Measurements from ENCODE around the gene COL4A2. TPM values are rescaled to one million over a fixed set of nuclear protein-coding genes. Genes with fewer than 3 reads are reported as not detected.

The COL4A2 gene
- polyA plus RNA-seq, 1 donor (not counting 4 experiments of a cell fraction or from before 2014, with no cell fraction given) = 30.7 TPM

- H3K9me1 ChIP-seq (ENCODE audit: control insufficient read depth, extremely low read depth, insufficient read depth, low read length) = no peaks in the 10 kb centered on the region
- H2AFZ ChIP-seq (ENCODE audit: control insufficient read depth, low read length) = no peak overlapping the region
- no peaks in the 10 kb centered on the region for H3K9me3 ChIP-seq (ENCODE audit: control insufficient read depth, low read depth, low read length)
- H3K4me2 ChIP-seq (ENCODE audit: control insufficient read depth, extremely low read depth, insufficient read depth, low read depth, low read length) = no peak overlapping the region
- dilution Hi-C loops (cut with MboI; ENCODE audit: extremely low pct_ligation_motif_present, low sequenced_read_pairs) = no loop called here
- no peaks in the 10 kb centered on the region for H4K20me1 ChIP-seq (ENCODE audit: control insufficient read depth, extremely low read depth, insufficient read depth, low read length)
- DNase-seq (ENCODE audit: low read depth, low spot score) (no peak), FAIRE-seq (no peak)
- no peak overlapping the region for H3K9ac ChIP-seq (ENCODE audit: control insufficient read depth, extremely low read depth, insufficient read depth, low read length)
- H3K79me2 ChIP-seq (ENCODE audit: control insufficient read depth, insufficient read depth, low read length) = no peaks in the 10 kb centered on the region
- no peaks in the 10 kb centered on the region for H3K4me1 ChIP-seq (ENCODE audit: control insufficient read depth, extremely low read depth, insufficient read depth, low read length)
- no peak overlapping the region for H3K27ac ChIP-seq (ENCODE audit: control insufficient read depth, insufficient read depth, low read length)
- no peaks in the 10 kb centered on the region for H3K36me3 ChIP-seq (ENCODE audit: control insufficient read depth in 2 of 2, extremely low read depth in 1 of 2, insufficient read depth in 2 of 2, low read length in 2 of 2)
- no peak for TF ChIP-seq EZH2 (IDR thresholded peaks at IDR 0.05; ENCODE audit: low read length)
- no peak for TF ChIP-seq CTCF (optimal IDR thresholded peaks at IDR 0.05 in 1 of 3, IDR thresholded peaks at IDR 0.05 in 1 of 3, conservative IDR thresholded peaks at IDR 0.05 in 1 of 3; ENCODE audit: extremely low read depth in 1 of 3, insufficient read depth in 2 of 3, low read length in 3 of 3)
- H3K4me3 ChIP-seq (ENCODE audit: control insufficient read depth in 2 of 3, extremely low read depth in 1 of 3, insufficient read depth in 2 of 3, low read depth in 1 of 3, low read length in 3 of 3) = no peak overlapping the region
- no peaks in the 10 kb centered on the region for H3K27me3 ChIP-seq (ENCODE audit: control insufficient read depth, extremely low read depth, insufficient read depth, low read length)
Observed at GRCh38 chr13:110548891-110549794, 242.1 kb downstream of the COL4A2 start.

GRCh38 chr13:110549795-110550160 is 242.7 kb downstream of the COL4A2 start:
- H3K27me3 ChIP-seq (ENCODE audit: control insufficient read depth, extremely low read depth, insufficient read depth, low read length) = no peaks in the 10 kb centered on the region
- H3K79me2 ChIP-seq (ENCODE audit: control insufficient read depth, insufficient read depth, low read length) = no peaks in the 10 kb centered on the region
- no peak overlapping the region for H3K9ac ChIP-seq (ENCODE audit: control insufficient read depth, extremely low read depth, insufficient read depth, low read length)
- no peaks in the 10 kb centered on the region for H3K9me1 ChIP-seq (ENCODE audit: control insufficient read depth, extremely low read depth, insufficient read depth, low read length)
- H4K20me1 ChIP-seq (ENCODE audit: control insufficient read depth, extremely low read depth, insufficient read depth, low read length) = no peaks in the 10 kb centered on the region
- H3K36me3 ChIP-seq (ENCODE audit: control insufficient read depth in 2 of 2, extremely low read depth in 1 of 2, insufficient read depth in 2 of 2, low read length in 2 of 2) = no peaks in the 10 kb centered on the region
- H3K4me3 ChIP-seq (ENCODE audit: control insufficient read depth in 2 of 3, extremely low read depth in 1 of 3, insufficient read depth in 2 of 3, low read depth in 1 of 3, low read length in 3 of 3) = no peak overlapping the region
- H3K4me1 ChIP-seq (ENCODE audit: control insufficient read depth, extremely low read depth, insufficient read depth, low read length) = no peaks in the 10 kb centered on the region
- FAIRE-seq (no peak), DNase-seq (ENCODE audit: low read depth, low spot score) (no peak)
- no peak overlapping the region for H3K4me2 ChIP-seq (ENCODE audit: control insufficient read depth, extremely low read depth, insufficient read depth, low read depth, low read length)
- dilution Hi-C loops (cut with MboI; ENCODE audit: extremely low pct_ligation_motif_present, low sequenced_read_pairs) = no loop called here
- no peaks in the 10 kb centered on the region for H3K9me3 ChIP-seq (ENCODE audit: control insufficient read depth, low read depth, low read length)
- H3K27ac ChIP-seq (ENCODE audit: control insufficient read depth, insufficient read depth, low read length) = no peak overlapping the region
- H2AFZ ChIP-seq (ENCODE audit: control insufficient read depth, low read length) = no peak overlapping the region
- TF ChIP-seq CTCF (optimal IDR thresholded peaks at IDR 0.05 in 1 of 3, IDR thresholded peaks at IDR 0.05 in 1 of 3, conservative IDR thresholded peaks at IDR 0.05 in 1 of 3; ENCODE audit: extremely low read depth in 1 of 3, insufficient read depth in 2 of 3, low read length in 3 of 3) (no peak), EZH2 (IDR thresholded peaks at IDR 0.05; ENCODE audit: low read length) (no peak)

All from keratinocyte (primary cell).